Pulmonary artery endothelial cell (primary cell): ENCODE data around the gene HINT2. TPM values are rescaled to one million over a fixed set of nuclear protein-coding genes. Genes with fewer than 3 reads are reported as not detected.

ENCODE experiments used
- DNase-seq: peaks from one replicate; pipeline ENCODE4 v3.0.0-alpha.2; 2011; ENCODE audit warnings: low read depth, low spot score
- total RNA-seq: library from RNA; depleted of rRNA; stranded (reverse); fragments of >200 nt; gene quantifications from 2 replicates; pipeline ENCODE4 v1.2.3, GENCODE V29; 2014

Gene HINT2
- total RNA-seq, 1 donor from 2014 or later, result 24.1 TPM

DNA sequence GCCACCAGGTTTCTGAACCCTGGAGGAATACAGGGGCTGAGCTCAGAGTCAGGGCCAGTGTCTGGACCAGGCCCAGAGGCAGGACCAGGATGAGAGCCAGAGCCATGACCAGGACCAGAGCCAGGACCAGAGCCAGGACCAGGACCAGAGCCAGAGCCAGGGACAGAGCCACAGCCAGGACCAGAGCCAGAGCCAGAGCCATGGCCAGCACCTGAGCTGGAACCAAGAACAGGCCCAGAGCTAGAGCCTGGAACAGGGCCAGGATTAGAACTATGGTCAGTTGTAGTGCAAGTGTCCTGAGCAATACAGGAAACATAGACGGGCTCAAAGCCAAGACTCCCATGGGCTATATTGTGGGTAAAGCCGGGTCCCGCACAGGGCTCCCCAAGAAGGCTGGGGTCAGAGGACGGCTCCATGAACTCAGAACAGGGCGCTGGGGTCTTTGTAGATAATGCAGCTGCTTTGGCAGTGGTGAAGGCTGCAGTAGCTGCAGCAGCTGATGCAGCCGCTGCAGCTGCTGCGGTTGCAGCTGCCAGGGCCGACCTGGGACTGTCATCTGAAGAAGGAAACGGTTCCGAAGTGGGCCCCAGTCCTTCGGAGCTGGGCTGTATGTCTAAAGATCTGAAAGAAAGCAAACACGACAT, 3.3 kb downstream of the HINT2 start:
- no peak for DNase-seq

DNA sequence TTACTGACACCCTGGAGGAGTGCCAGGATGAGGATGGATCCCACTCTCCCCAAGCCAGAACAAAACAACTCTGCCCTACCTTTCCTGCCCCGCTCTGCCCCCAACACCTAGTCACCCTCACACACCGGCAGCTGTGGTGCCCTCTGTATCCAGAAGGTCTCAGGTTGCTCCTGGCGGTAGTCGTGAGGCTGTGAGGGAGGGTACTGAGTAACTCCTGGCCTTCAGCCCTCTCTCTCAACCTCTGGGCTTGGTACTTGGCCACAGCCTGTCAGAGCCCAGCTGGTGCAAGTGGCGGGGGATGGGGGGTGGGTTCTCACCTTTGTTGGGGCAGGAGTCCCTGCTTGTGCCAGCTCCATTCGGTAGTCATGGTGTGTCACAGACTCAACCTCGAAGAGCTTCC, 4.7 kb downstream of the HINT2 start:
- DNase-seq, result no peak

DNA sequence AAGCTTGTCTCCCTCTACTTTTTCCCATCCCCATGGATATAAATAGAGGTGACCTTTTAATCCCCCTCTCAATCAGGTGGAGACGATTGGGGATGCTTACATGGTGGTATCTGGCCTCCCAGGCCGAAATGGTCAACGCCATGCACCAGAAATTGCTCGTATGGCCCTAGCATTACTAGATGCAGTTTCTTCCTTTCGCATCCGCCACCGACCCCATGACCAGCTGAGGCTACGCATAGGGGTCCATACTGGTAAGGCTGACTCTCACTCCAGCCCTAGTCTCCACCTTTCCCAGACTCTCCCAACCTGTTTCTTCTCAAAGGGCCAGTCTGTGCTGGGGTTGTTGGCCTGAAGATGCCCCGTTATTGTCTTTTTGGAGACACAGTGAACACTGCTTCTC, 6.4 kb downstream of the HINT2 start:
- DNase-seq, result no peak

DNA sequence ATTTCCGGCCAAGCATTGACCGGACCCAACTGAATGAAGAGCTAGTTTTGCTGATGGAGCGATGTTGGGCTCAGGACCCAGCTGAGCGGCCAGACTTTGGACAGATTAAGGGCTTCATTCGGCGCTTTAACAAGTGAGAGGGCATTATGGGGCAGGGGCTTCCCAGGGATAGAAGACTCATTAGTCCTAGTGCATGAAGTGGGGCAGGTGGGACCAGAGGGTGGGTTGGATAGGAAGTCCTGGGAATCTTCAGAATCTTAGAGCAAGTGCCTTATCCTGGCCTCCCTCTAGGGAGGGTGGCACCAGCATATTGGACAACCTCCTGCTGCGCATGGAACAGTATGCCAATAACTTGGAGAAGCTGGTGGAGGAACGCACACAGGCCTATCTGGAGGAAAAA, 8.7 kb downstream of the HINT2 start:
- no peak for DNase-seq

DNA sequence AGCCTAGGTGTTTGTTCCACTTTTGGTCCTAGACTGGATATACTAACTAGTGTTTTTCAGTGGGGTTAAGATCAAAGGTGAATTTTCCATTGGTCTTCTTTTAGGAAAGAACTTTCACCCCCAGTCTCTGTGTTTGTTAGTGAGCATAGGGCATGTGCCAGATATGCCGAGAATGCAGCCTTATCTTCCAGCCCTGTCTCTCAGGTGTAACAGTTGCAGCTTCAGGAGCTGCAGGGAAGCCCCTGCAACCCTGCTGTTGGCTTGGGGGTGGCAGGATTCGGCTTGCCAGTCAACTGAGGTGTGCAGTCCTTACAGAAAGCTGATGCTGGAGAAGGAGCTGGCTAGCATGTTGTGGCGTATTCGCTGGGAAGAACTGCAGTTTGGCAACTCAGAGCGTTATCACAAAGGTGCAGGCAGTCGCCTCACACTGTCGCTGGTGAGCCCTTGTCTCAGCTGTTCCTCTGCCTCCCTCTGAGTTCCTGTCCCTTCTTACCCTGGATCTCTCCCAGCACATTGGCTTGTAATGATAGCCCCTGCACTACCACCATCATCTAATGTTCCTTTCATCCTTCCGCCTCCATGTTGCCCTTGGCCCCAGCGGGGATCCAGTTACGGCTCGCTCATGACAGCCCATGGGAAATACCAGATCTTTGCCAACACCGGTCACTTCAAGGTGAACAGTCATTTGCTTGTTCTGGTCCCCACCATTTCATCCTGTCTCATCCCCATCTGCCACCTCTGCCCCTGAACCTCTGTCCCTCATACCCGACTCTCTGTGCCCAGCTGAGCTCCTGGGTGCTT, 13.3 kb downstream of the HINT2 start:
- DNase-seq, result no peak

DNA sequence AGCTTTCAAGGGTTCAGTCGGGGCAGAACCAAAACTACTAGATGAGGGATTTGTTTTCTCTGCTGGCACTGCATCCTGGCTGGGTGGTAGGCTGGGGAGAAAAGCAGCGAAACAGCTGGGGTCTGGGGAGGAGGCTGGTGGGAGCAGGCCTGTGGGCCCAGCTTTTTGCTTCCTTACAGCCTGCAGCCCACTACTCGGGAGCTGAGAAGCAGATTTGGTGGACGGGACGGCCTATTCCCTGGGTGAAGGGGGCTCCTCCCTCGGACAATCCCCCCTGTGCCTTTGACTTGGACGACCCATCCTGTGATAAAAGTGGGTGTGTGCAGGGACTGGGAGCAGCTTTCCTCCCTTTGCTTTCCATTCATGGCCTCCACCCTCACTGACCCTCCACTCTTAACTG, 14.3 kb downstream of the HINT2 start:
- DNase-seq, result no peak

DNA sequence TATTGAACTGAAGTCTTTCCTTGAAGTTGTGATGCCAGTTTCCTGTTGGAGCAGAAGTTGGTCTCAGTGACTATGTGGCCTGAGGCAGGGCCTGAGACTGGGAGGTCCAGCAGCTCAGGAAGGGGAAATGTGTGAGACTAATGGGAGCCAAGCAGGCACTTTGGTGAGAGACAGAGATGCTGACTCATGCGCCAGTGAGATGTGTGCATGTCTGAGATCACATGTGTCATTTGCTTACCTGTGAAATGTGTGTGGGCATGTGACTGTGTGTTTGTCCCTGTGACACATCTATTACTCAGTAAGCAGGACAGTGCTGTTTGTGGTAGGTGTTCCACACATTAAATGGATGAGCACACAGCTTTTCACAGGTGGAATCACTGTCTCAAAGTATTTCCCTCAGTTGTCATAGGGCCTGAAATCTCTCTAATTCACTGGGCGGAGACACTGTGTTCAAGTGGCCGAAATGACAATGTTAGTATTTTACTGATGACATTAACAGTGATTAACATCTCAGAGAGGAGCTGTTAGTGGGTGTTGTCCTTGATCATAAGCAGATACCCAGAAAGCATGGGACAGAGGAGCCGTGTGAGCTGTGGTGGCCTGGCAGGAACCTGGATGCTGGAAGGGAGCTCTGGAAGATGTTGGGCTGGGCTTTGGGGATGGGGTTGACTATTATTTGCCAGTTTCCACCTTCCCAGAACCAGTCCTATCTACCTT, 16.0 kb downstream of the HINT2 start:
- no peak for DNase-seq

DNA sequence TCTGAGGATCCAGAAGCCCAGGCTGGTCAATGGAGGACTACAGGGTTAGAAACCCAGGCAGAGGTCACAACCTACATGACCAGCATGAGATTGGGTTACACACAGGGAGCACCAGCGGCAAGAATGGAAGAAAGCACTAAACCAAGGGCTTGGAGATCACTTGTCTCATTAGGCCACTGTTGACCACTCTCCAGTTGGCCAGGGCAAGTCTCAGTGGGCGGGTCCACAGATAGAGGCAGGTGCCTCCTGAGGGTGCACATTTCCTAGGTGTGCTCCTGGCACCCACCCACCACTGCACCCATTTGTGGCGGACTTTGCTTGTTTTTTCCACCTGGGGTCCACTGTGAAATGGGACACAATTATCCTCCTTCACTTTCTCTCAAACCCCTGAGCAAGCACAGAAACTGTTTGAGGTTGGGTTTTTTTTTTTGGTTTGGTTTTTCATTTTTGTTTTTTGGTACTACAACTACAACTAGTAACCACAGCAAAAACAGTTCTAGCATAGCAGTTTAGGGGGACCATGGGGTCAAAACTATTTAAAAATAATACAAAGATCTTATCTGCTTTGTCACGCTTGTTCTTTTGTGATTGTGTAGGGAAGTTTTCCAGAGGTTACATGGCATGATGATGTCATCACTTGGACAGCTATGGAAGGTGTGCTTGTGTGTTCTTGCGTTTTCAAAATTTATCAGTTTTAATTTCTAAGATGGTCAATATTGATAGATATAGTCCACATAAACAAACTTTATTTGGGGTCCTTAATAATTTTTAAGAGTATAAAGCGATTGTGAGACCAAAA, 17.3 kb downstream of the HINT2 start:
- no peak for DNase-seq

DNA sequence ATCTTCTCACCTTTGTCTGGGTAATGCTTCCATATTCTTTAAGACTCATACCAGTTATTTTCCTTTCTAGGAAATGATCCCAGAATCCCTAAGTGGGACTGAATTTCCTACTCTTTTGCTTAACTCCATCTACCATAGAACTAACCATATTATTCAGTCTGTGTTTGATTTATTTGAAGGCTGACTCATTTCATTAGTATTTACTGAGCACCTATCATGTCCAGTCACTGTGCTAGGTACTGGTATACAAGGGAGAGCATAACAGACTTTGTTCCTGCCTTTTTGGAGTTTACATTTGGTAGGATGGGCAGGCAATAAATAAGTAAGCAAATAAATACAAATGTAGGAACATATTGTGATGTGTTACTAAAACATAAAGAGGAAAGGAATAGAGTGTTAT, 19.1 kb downstream of the HINT2 start:
- no peak for DNase-seq

DNA sequence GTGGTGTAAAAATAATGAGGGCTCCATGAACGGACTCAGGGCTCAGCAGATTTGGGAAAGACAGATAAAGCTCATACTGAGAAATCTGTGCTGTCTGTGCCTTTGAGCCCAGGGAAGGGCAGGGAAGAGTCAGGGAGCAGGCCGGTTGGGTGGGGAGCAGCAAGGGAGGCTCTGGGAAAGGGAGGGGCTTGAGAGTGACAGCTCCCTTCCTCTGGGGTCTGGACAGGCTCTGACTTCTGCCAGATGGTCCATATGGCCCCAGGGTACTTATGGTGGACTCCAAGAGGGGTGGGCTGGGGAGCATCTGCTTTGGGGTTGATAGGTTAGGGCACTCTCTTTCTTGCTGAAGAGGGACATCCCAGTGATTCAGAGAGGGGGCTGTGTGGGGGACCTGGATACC, 21.4 kb downstream of the HINT2 start:
- no peak for DNase-seq

DNA sequence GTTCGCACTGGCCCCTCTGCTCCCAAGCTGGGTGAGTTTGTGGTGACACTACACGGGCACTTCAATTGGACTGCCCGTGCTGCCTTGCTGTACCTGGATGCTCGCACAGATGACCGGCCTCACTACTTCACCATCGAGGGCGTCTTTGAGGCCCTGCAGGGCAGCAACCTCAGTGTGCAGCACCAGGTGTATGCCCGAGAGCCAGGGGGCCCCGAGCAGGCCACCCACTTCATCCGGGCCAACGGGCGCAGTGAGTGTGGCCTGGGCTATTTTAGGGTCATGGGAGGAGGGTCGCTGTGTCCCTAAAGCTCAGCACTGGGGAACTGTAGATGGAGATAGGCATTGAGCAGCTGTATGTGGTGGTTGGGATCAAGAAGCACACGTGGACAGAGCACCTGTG, 22.0 kb downstream of the HINT2 start:
- DNase-seq, result no peak

DNA sequence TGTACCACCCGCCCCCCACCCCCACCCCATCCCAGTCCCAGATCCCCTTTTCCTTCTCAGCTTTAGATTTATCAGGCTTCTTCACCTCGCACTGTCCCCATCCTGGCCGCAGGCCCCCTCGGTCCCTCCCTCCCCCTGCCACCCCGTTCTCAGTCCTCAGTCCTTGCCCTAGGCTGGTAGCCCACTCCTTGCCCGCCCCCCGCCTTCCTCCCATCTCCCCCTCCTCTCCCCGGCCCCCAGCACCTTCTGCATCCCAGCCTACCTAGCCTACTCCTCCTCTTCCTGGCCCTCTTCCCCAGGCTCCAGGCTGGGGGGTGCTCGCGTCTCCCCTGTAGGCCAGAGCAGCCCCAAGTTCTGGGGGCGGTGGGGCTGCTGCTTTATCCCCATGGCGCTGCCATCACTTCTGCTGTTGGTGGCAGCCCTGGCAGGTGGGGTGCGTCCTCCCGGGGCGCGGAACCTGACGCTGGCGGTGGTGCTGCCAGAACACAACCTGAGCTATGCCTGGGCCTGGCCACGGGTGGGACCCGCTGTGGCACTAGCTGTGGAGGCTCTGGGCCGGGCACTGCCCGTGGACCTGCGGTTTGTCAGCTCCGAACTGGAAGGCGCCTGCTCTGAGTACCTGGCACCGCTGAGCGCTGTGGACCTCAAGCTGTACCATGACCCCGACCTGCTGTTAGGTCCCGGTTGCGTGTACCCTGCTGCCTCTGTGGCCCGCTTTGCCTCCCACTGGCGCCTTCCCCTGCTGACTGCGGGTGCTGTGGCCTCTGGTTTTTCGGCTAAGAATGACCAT, 22.6 kb downstream of the HINT2 start:
- DNase-seq, result no peak

DNA sequence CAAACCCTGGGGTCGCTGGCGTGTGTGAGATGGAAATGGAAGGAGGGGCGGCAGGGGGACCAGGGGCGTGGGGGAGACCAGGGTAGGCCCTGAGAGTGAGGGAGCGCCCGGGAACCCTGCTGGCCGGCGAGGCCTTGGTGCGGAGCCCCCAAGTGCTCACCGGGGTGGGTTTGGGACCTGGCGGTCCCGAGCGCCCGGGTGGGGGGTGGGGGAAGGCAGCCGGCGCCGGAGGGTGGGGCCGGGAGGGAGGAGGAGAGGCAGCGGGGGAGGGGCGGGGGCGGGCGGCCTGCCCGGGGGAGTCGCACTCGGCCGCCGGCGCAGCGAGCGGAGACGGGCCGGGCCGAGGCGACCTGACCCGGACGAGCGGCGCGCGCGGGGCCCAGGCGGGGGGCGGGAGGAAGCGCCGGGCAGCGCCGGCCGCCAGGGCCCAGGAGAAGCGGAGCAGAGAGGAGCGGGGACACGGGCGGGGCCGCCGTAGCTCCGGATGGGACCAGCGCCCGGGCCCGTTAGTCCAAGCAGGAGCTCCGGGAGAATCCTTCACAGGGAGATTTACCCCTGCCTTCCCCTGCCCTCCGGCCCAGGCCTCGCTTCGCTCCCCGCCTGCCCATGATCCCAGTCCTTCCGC, 23.4 kb downstream of the HINT2 start, which contains the start of gene NPR2:
Gene NPR2, plus strand, starts transcription at position 295 of the 625 bp plus-strand sequence. CDS start 818 bp downstream, outside the sequence.
- no peak for DNase-seq

DNA sequence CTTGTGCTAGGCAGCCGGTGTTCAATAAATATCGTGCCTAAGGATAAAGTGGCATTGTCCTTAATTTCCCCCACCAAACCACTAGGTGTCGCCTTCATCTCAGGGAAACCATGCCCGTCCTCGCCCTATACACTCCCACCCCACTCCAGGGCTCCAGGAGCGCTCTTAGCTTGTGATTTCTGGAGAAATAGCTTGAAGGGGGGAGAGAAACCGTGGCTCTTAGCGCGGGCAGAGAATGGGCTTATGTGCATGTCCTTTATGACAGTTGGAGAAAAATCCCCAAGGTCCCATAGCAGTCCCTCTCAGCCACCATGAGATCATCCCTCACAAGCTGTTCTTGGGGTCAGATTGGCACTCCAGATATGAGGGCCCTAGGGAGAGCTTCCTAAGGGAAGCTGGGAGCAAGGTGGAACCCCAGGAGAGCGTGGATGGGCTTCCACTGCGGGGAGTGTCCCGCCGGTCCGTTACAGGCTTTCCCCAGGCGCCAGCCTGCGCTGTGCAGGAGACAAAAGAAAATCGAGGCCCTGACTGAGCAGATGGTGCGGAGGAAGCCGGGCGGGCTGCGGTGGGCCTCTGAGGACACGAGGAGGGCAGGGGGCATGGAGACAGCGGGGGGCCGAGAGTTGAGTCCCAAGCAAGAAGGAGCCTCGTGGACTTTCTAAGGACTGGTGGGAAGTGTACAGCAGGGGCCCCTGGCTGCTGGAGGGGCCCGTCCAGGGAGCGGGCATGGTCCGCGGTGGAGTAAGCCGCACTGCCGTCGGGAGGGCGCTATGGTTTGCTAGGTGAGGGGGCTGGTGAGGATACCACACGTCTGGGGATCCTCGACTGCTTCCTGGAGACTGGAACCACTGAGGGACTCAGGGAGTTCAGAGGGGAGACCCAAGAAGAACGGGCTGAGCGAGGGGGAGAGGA, 24.2 kb downstream of the HINT2 start:
- DNase-seq, result peak; percentile 61

DNA sequence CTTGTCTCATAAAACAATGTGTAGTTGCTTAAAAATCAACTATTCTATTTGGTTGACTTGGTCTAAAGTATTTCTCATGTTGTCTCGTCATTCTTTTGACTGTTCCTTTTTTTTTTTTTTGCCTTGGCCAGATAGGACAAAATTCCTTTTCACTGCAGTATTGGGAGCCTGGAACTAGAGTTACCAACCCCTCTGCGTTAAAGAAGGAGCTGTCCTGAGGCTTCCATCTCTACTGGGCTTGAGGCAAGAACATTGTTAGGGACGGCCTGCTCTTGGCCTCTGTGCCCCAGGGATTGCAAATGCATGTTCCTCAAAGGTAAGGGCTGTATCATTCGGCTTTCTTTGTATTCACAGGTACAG, 24.8 kb downstream of the HINT2 start:
- DNase-seq, result no peak

DNA sequence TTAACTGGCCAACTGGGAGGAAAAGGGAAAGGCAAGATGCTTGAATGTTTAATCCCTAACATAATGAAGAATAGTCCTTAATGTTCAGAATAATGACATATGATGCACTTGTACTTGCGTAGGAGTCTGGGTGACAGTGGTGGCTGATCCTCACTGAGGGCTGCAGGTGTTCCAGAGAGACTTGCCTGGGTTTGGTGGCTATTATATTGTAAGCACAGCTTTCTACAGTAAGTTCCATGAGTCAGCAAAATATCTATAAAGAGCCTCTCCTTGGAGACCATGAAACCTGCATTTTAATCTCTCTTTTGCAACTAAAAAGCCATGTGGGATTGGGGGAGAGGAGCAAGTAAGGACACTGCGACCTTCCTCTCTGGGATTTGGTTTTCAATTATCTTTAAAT, 25.3 kb downstream of the HINT2 start:
- no peak for DNase-seq

DNA sequence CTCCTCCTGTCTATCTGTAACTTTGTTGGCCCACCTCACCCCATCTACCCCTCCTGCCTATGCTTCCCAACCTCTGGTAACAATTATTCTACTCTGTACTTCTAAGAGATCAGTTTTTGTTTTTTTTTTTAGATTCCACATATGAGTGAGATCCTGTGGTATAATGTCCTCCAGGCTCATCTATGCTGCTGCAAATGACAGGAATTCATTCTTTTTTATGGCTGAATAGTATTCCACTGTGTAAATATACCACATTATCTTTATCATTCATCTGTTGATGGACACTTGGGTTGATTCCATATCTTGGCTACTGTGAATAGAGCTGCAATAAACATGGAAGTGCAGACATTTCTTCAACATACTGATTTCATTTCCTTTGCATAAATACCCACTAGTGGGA, 31.4 kb downstream of the HINT2 start:
- DNase-seq, result no peak

DNA sequence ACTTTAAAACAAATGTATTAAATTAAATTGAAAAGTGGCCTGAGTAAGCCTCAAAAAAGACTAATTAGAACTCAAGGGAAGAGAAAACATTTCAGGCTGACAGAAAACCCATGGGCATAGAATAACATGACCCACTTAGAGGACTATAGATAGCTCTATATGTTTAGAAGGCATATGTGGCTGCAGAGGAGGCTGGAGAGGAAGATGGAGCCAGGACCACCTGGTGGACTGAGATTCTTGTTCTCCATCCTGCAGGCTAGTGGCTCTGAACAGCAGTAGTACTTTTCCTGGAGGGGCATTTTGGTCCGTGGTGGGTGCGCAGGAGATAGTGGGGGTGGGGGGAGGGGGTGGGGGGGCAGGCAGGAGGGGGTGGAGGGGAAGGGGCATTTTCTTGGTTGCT, 33.8 kb downstream of the HINT2 start:
- no peak for DNase-seq

DNA sequence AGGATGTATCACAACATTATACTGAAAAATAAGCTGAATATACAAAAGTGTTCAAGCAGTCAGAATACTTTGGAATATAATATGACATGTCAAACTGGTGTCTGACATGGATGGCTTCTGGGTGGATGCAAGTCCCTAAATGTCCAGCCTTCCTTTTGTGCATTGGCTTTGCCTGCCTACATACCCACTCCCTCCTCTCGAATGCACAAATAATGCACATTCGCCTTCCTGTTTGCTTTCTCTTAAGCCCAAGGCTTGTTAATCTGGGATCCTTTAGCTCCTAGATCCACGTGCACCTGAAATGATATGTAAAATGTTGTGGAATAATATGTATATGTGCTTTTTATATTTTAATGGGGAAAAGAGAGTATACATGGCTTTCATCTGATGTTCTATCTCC, 36.3 kb downstream of the HINT2 start:
- DNase-seq, result no peak
